Measurements from ENCODE around the gene RAMACL. TPM values are rescaled to one million over a fixed set of nuclear protein-coding genes. Genes with fewer than 3 reads are reported as not detected.
A peak's percentile ranks its signal among the peaks of the same experiment; 100 is the strongest.

RAMACL gene
- total RNA-seq, 1 donor from 2014 or later = 9.5 TPM

- no peak for DNase-seq
- peak overlapping the region; percentile 28 for H3K27ac Mint-ChIP-seq (ENCODE audit: unreplicated experiment)
These were observed 23.8 kb downstream of the RAMACL start for GRCh38 chr6:166562726-166563125.

GRCh38 chr6:166561771-166562359 lies 24.6 kb downstream of the RAMACL start:
- peaks cover 11% of the 10 kb centered on the region for H3K9me3 Mint-ChIP-seq (ENCODE audit: unreplicated experiment)
- peak overlapping the region; percentile 4 for H3K4me3 Mint-ChIP-seq (ENCODE audit: unreplicated experiment)
- H3K27me3 Mint-ChIP-seq (ENCODE audit: unreplicated experiment) = peaks cover 14% of the 10 kb centered on the region
- H3K4me1 Mint-ChIP-seq (ENCODE audit: low read depth, unreplicated experiment) = peaks cover 19% of the 10 kb centered on the region
- no peak for TF ChIP-seq CTCF (IDR thresholded peaks at IDR 0.05; ENCODE audit: partially characterized antibody, unreplicated experiment)
- no peak overlapping the region for H3K27ac Mint-ChIP-seq (ENCODE audit: unreplicated experiment)
- DNase-seq = no peak
- H3K36me3 Mint-ChIP-seq (ENCODE audit: unreplicated experiment) = peaks cover 4% of the 10 kb centered on the region

More at GRCh38 chr6:166562726-166563125, 23.8 kb downstream of the RAMACL start:
- Mint-ChIP-seq H3K9me3 (ENCODE audit: unreplicated experiment) (peaks cover 7% of the 10 kb centered on the region), H3K36me3 (ENCODE audit: unreplicated experiment) (peaks cover 4% of the 10 kb centered on the region), H3K4me1 (ENCODE audit: low read depth, unreplicated experiment) (peaks cover 20% of the 10 kb centered on the region), H3K4me3 (ENCODE audit: unreplicated experiment) (no peak overlapping the region), H3K27me3 (ENCODE audit: unreplicated experiment) (peaks cover 14% of the 10 kb centered on the region)
- no peak for TF ChIP-seq CTCF (IDR thresholded peaks at IDR 0.05; ENCODE audit: partially characterized antibody, unreplicated experiment)

- H3K9me3 Mint-ChIP-seq (ENCODE audit: unreplicated experiment) = peaks cover 11% of the 10 kb centered on the region
- H3K36me3 Mint-ChIP-seq (ENCODE audit: unreplicated experiment) = peaks cover 4% of the 10 kb centered on the region
- no peak overlapping the region for H3K27ac Mint-ChIP-seq (ENCODE audit: unreplicated experiment)
- TF ChIP-seq CTCF (IDR thresholded peaks at IDR 0.05; ENCODE audit: partially characterized antibody, unreplicated experiment) = no peak
- H3K4me3 Mint-ChIP-seq (ENCODE audit: unreplicated experiment) = no peak overlapping the region
- H3K4me1 Mint-ChIP-seq (ENCODE audit: low read depth, unreplicated experiment) = peaks cover 19% of the 10 kb centered on the region
- peaks cover 13% of the 10 kb centered on the region for H3K27me3 Mint-ChIP-seq (ENCODE audit: unreplicated experiment)
- DNase-seq = no peak
These were observed 26.3 kb downstream of the RAMACL start for GRCh38 chr6:166560222-166560621.

GRCh38 chr6:166559662-166560061 lies 26.8 kb downstream of the RAMACL start:
- no peak for DNase-seq
- peaks cover 11% of the 10 kb centered on the region for H3K9me3 Mint-ChIP-seq (ENCODE audit: unreplicated experiment)
- peaks cover 20% of the 10 kb centered on the region for H3K4me1 Mint-ChIP-seq (ENCODE audit: low read depth, unreplicated experiment)
- peaks cover 4% of the 10 kb centered on the region for H3K36me3 Mint-ChIP-seq (ENCODE audit: unreplicated experiment)
- no peak overlapping the region for H3K27ac Mint-ChIP-seq (ENCODE audit: unreplicated experiment)
- TF ChIP-seq CTCF (IDR thresholded peaks at IDR 0.05; ENCODE audit: partially characterized antibody, unreplicated experiment) = no peak
- no peak overlapping the region for H3K4me3 Mint-ChIP-seq (ENCODE audit: unreplicated experiment)
- peaks cover 10% of the 10 kb centered on the region for H3K27me3 Mint-ChIP-seq (ENCODE audit: unreplicated experiment)

GRCh38 chr6:166559211-166559610 lies 27.3 kb downstream of the RAMACL start:
- no peak for TF ChIP-seq CTCF (IDR thresholded peaks at IDR 0.05; ENCODE audit: partially characterized antibody, unreplicated experiment)
- H3K9me3 Mint-ChIP-seq (ENCODE audit: unreplicated experiment) = peaks cover 7% of the 10 kb centered on the region
- DNase-seq = no peak
- no peak overlapping the region for H3K27ac Mint-ChIP-seq (ENCODE audit: unreplicated experiment)
- peaks cover 4% of the 10 kb centered on the region for H3K36me3 Mint-ChIP-seq (ENCODE audit: unreplicated experiment)
- H3K27me3 Mint-ChIP-seq (ENCODE audit: unreplicated experiment) = peaks cover 7% of the 10 kb centered on the region
- no peak overlapping the region for H3K4me3 Mint-ChIP-seq (ENCODE audit: unreplicated experiment)
- H3K4me1 Mint-ChIP-seq (ENCODE audit: low read depth, unreplicated experiment) = peaks cover 20% of the 10 kb centered on the region
